Right lobe of liver (tissue), 4 donors: ENCODE data around the gene B9D1.

Source experiments
- POLR2A ChIP-seq: fragments of 450-650 bp; IDR thresholded peaks from one replicate; pipeline ENCODE4 v1.6.1; 2017; ENCODE audit warnings: antibody characterized with exemption, mild to moderate bottlenecking
- TF ChIP-seq, protein P1 (sequence below), 4 donors: fragments of 200-600 bp in 3 of 4; fragments of 450-650 bp in 1 of 4; IDR thresholded peaks; one replicate each; pipeline versions ENCODE4 v1.5.1 to v1.8.0; 2016 to 2022; ENCODE audit warnings: antibody characterized with exemption in 4 of 4, mild to moderate bottlenecking in 2 of 4
- donor health status: DM: no; HTN: no; CAD: no.
- donor health status: DM: no; HTN: no; CAD: no.
- donor health status: DM: no; HTN: yes; CAD: no.

- TF ChIP-seq, protein P1, sequence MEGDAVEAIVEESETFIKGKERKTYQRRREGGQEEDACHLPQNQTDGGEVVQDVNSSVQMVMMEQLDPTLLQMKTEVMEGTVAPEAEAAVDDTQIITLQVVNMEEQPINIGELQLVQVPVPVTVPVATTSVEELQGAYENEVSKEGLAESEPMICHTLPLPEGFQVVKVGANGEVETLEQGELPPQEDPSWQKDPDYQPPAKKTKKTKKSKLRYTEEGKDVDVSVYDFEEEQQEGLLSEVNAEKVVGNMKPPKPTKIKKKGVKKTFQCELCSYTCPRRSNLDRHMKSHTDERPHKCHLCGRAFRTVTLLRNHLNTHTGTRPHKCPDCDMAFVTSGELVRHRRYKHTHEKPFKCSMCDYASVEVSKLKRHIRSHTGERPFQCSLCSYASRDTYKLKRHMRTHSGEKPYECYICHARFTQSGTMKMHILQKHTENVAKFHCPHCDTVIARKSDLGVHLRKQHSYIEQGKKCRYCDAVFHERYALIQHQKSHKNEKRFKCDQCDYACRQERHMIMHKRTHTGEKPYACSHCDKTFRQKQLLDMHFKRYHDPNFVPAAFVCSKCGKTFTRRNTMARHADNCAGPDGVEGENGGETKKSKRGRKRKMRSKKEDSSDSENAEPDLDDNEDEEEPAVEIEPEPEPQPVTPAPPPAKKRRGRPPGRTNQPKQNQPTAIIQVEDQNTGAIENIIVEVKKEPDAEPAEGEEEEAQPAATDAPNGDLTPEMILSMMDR (IDR thresholded peaks at IDR 0.05), result no peak
- TF ChIP-seq POLR2A, result no peak
These were observed 2.4 kb upstream of the B9D1 start for GRCh38 chr17:19364699-19365498.
